A549 (cell line): ENCODE measurements around the gene TNN.

ENCODE experiments used
- MYC ChIP-seq: IDR thresholded peaks from 2 replicates; pipeline ENCODE4 v1.6.1; 2012; ENCODE audit warnings: mild to moderate bottlenecking, inconsistent platforms, low read length, improper control_type of control experiment, borderline replicate concordance
- TF ChIP-seq, protein P1 (sequence below): fragments of >200 bp; sonication (Bioruptor Twin); formaldehyde crosslinking; IDR thresholded peaks from 3 replicates; pipeline ENCODE4 v1.5.1; 2016

DNA sequence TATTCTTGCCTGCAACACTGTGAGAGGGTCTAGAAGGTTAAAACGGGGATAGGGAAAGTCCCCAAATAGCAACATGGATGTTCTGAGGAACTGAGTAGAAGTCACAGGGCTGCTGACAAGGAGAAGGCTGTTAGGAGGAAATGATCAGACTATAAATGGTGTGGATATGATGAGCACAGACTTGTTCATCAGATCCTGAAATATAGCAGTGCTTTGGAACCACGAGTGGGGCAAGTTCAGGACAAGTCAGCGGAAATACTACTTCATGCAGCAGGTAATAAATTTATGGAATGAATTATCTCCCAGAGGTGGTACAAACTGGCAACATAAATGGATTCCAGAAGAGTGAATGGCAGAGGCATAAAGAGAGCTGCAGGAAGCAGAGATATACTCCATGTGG is 128.2 kb downstream of the TNN start:
- TF ChIP-seq, protein P1, sequence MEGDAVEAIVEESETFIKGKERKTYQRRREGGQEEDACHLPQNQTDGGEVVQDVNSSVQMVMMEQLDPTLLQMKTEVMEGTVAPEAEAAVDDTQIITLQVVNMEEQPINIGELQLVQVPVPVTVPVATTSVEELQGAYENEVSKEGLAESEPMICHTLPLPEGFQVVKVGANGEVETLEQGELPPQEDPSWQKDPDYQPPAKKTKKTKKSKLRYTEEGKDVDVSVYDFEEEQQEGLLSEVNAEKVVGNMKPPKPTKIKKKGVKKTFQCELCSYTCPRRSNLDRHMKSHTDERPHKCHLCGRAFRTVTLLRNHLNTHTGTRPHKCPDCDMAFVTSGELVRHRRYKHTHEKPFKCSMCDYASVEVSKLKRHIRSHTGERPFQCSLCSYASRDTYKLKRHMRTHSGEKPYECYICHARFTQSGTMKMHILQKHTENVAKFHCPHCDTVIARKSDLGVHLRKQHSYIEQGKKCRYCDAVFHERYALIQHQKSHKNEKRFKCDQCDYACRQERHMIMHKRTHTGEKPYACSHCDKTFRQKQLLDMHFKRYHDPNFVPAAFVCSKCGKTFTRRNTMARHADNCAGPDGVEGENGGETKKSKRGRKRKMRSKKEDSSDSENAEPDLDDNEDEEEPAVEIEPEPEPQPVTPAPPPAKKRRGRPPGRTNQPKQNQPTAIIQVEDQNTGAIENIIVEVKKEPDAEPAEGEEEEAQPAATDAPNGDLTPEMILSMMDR = no peak
- no peak for TF ChIP-seq MYC
